HG03469 (cell line): ENCODE data around the gene CLEC10A.

ENCODE experiments used
- ATAC-seq: cut with Tn5 transposase; IDR thresholded peaks from one replicate; pipeline ENCODE4 v1.9.1; 2021; ENCODE audit warnings: mild to moderate bottlenecking, moderate library complexity, moderate number of reproducible peaks; ENCODE audit not compliant: unreplicated experiment

CLEC10A gene

DNA sequence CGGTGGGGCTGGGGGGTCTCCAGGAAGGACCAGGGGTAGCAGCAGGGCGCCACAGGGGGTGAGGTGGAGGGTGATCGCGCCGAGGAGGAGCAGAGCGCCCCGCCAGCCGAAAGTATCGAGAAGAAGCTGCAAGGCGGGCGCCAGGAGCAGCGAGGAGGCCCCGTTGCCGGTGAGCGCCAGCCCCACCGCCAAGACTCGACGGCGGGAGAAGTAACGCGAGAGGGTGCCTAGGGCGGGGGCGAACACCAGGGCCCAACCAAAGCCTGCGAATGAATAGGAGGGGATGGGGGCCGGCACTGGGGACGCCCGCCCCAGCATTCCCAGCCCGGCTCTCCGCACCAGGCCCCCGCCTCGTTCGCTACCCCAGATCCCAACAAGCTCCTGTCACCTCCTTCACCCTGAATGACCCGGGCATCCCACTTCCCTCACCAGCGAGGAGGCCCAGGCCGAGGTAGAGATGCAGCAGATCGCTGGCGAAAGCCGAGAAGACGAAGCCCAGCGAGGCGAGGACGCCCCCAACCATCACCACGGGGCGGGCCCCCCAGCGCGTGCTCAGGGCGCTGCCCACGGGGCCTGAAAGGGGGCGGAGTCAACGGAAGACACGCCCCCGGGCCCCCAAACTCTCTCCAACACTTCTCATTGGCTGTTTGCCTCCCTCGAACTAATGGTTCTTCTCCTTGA lies 37.4 kb downstream of the CLEC10A start:
- ATAC-seq: no peak

DNA sequence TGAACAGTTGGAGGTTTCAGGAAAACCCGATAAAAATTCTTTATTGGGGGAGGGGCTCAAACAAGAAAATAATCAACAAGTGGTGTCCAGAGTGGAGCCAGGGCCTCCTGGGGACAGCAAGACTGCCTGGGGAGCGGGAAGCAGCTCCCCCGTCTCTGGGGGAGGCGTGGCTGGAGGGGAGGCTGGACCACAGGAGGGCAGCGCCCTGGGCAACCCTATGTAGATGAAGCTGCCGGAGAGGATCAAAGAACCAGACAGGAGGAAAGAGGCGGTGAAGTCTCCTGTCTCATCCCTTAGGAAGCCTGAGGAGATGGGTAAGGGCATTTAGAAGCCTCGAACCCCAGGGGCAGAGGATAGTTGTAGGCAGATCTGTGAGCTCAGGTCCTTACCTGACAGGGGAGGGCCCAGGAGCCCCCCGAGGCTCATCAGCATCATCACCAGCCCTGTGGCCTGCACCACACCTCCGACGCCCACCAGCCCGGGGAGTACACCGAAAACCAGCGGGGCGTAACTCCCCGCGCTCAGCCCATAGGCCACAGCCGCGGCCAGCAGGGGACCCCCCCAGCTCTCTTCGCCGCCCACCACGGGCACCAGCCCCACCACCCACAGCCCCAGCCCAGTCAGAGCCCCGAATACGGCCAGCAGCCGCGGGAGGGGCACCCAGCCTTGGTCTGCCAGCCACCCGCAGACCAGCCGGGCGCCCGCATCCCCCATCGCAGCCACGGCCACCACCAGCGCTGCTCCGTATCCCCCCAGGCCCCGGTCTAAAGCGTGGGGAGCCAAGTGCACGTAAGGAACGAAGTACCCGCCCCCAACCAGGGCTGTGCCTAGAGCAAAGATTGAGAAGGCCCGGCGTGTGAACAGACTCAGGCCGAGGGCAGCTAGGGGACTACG lies 38.2 kb downstream of the CLEC10A start:
- no peak for ATAC-seq

DNA sequence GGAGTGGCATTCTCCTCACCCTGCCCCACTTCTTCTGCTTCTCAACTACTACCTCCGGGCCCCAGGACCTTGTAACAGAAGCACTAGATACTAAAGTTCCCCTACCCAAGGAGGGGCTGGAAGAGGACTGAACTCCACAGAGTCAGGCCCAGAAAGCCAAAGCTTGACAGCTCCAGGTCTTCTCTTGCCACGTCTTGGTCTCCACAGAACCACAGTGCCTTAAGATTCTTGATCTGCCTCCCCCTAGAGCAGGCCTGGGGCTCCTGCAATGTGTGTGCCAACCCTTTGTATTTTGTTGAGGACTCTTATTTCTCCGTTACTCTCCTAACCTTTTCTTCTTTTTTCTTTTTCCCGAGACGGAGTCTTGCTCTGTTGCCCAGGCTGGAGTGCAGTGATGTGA lies 40.2 kb downstream of the CLEC10A start:
- no peak for ATAC-seq

DNA sequence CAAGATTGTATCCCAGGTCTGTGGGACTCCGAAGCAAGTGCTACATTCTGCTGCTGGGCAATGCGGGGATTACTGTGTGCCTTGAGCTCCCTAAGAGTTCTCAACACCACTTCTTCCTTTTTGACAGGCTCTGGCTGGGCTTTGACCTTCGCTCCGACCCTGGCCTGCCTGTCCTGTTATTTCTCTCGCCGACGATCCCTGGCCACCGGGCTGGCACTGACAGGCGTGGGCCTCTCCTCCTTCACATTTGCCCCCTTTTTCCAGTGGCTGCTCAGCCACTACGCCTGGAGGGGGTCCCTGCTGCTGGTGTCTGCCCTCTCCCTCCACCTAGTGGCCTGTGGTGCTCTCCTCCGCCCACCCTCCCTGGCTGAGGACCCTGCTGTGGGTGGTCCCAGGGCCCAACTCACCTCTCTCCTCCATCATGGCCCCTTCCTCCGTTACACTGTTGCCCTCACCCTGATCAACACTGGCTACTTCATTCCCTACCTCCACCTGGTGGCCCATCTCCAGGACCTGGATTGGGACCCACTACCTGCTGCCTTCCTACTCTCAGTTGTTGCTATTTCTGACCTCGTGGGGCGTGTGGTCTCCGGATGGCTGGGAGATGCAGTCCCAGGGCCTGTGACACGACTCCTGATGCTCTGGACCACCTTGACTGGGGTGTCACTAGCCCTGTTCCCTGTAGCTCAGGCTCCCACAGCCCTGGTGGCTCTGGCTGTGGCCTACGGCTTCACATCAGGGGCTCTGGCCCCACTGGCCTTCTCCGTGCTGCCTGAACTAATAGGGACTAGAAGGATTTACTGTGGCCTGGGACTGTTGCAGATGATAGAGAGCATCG lies 41.8 kb downstream of the CLEC10A start:
- ATAC-seq: no peak

DNA sequence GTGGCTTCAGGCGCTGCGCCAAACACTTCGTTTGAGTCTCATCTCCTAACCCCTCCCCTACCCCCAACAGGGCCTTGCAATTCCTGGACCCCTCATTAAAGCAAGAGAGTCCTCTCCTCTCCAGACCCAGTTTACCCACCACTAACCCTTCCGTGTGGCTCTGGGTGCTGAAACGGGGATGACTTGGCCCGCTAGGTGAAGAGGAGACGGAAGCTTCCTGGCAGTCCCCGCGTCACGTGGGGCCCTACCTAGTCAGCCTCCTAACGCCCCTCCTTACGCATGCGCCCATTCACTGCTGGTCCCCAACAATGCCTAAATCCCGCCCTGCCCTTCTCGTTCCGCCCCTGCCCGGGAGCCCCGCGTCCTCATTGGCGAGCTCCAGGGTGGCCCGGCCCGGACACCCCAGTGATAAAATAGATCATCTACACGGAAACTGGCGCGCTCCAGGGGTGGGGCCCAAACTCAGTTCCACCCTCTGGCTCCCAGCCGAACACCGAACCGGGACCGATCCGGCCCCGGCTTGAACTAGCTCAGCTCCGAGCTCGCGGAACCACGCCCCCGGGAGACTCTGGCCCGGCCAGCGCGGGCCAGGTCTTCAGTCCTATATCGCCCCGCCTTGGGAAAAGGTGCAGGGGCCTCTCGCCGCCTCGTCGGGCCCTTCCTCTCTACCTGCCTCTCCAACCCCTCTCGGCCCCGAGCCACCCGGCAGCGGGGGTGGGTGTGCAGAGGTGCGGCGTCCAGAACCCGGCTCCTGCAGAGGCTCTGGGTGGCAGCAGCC lies 44.3 kb downstream of the CLEC10A start, which contains the start of gene SLC16A13:
Gene SLC16A13 (plus strand): TSS at position 425 of the 778 bp plus-strand sequence. CDS start 368 bp downstream, outside the sequence.
- ATAC-seq: peak; percentile 72

DNA sequence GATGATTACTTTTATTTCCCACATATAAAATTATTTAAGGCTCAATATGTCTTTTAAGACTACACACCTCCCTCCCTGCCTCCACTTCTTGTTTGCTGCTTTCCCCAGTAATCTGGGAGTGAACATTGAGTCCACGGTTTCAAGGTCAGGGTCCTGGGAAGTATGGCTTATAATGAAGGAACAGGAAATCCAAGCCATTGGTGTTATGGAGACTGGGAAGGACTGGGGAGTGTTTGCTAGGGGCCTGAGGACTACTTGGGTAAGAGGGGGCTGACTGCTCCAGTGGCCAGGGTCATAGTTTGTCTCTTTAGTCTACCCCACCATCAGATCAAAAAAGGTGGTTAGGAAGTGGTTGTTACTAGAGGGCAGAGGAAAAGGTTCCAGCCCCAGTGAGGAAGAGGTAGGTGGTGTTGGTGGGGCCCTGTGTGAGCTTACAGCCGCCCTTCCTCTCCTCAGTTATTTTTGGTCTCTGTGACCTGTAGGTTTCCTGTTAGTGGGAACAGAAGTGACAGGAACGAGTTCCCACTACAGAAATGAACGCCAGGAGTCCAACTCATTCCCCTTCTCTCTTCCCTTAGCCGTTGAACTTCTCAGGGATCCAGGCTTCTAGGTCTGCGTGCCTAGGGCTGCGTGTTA lies 45.0 kb downstream of the CLEC10A start:
- no peak for ATAC-seq

DNA sequence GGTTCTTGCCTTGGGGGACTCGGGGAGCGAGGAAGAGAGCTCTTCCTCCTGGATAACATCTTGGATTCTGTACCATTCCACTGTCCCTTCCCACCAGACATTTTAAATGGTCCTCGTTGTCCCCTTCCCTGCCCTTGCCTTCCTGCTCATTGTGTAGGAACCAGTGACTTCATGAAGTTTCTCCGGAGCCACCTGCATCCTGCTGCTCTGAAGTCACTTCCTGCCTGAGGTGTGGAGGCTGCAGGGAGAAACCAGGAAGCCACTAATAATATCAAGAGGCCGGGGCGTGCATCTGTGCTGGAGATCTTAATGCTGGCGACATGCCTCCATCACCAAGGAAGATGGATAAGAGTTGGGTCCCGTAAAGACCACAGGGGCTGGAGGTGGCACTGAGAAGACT lies 50.4 kb downstream of the CLEC10A start:
- no peak for ATAC-seq

DNA sequence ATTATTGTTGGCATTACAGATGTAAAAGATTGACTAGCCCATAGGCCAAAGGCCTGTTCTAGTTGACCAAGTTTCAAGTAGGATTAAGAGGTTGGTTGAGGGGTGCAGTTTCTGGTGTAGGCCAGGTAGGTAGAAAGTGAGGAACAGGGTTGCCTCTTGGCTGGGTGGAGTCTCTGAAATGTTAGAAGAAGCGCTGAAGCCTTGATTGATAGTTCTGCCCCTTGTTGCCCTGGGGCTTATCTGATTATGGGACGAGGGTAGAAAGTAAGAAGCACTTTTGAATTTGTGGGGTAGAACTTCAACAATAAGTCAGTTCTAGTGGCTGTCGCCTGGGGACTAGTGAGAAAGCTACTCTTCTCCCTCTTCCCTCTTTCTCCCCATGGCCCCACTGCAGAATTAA lies 51.0 kb downstream of the CLEC10A start:
- no peak for ATAC-seq

DNA sequence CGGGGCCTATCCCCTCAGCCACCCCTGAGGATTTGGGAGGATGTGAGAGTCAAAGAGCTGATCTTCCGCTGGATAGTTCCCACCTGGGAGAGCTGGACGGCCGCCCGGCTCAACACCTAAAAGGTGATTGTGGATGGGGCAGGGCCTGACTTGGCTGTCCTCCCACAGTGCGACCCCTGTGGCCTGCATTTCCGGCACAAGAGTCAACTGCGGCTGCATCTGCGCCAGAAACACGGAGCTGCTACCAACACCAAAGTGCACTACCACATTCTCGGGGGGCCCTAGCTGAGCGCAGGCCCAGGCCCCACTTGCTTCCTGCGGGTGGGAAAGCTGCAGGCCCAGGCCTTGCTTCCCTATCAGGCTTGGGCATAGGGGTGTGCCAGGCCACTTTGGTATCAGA lies 52.7 kb downstream of the CLEC10A start:
- ATAC-seq: no peak

DNA sequence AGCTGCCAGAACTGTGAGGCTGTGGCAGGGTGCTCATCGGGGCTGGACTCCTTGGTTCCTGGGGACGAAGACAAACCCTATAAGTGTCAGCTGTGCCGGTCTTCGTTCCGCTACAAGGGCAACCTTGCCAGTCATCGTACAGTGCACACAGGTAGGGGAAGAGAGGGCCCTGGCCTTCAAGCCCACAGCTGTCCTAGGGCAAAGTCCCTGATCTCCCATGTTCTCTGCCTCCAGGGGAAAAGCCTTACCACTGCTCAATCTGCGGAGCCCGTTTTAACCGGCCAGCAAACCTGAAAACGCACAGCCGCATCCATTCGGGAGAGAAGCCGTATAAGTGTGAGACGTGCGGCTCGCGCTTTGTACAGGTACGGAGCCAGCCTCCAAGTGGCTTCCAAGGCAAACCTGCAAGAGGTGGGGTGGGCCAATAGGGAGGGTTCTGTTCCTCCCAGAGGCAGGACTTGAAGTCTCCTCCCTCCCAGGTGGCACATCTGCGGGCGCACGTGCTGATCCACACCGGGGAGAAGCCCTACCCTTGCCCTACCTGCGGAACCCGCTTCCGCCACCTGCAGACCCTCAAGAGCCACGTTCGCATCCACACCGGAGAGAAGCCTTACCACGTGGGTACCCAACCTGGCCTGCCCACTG lies 53.5 kb downstream of the CLEC10A start:
- no peak for ATAC-seq

DNA sequence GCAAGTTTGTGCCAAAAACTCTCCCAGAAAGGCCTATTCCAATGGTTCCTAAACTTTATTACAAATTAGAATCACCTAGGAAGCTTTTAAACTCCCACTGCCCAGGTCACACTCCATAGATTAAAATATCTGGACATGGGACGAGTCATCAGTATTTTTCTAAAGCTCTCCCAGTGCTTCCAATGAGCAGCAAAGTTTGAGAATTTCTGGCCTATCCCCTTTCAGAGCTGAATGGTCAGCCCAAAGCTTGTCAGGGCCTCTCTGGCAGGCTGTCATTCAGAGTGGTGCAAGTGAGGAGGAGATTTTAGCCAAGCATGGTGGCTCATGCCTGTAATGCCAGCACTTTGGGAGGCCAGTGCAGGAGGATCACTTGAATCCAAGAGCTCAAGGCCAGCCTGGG lies 54.8 kb downstream of the CLEC10A start:
- no peak for ATAC-seq
